ENCODE data around the gene APOB.
A peak's percentile ranks its signal among the peaks of the same experiment; 100 is the strongest.

The APOB gene

GRCh38 chr2:21043744-21044532 is at the start of gene APOB:
Gene APOB, minus strand, starts transcription at chr2:21044073. Its CDS starts 128 bp downstream, at chr2:21043945.
- DNase-seq, result no peak

GRCh38 chr2:21092308-21092869 is 48.5 kb upstream of the APOB start:
- no peak for DNase-seq

- no peak for DNase-seq
These were observed 40.5 kb upstream of the APOB start for GRCh38 chr2:21084401-21084800.

GRCh38 chr2:21083482-21083881 is 39.6 kb upstream of the APOB start:
- no peak for DNase-seq

- no peak for DNase-seq
These were observed 34.4 kb upstream of the APOB start for GRCh38 chr2:21078296-21078695.

GRCh38 chr2:21072477-21073242 is 28.8 kb upstream of the APOB start:
- no peak for DNase-seq

GRCh38 chr2:21070341-21071257 is 26.7 kb upstream of the APOB start:
- no peak for DNase-seq

GRCh38 chr2:21069746-21070340 is 26.0 kb upstream of the APOB start:
- DNase-seq, result no peak

- no peak for DNase-seq
These were observed 24.1 kb upstream of the APOB start for GRCh38 chr2:21067859-21068537.

GRCh38 chr2:21067125-21067524 is 23.3 kb upstream of the APOB start:
- no peak for DNase-seq

- DNase-seq, result no peak
These were observed 16.2 kb upstream of the APOB start for GRCh38 chr2:21059885-21060610.

GRCh38 chr2:21057097-21057496 is 13.2 kb upstream of the APOB start:
- no peak for DNase-seq

GRCh38 chr2:21055879-21056790 is 12.3 kb upstream of the APOB start:
- no peak for DNase-seq

- DNase-seq, result no peak
These were observed 11.6 kb upstream of the APOB start for GRCh38 chr2:21055451-21055850.

GRCh38 chr2:21054011-21054410 is 10.1 kb upstream of the APOB start:
- DNase-seq, result no peak

GRCh38 chr2:21052044-21052443 is 8.2 kb upstream of the APOB start:
- DNase-seq, result peak; percentile 37 to 41

GRCh38 chr2:21050164-21050563 is 6.3 kb upstream of the APOB start:
- DNase-seq, result no peak

GRCh38 chr2:21047141-21048009 is 3.5 kb upstream of the APOB start:
- no peak for DNase-seq

GRCh38 chr2:21046506-21046905 is 2.6 kb upstream of the APOB start:
- DNase-seq, result no peak
